Activated gamma-delta T cell treated with anti-CD3 and anti-CD28 coated beads, Interleukin-2, amount 50 U/mL, for 16 hours (primary cell): ENCODE results near the gene CCT3.

ENCODE experiments used
- DNase-seq: peaks from one replicate; pipeline ENCODE4 v3.0.0-alpha.2; 2020; ENCODE audit warnings: low read depth

Gene CCT3

DNA sequence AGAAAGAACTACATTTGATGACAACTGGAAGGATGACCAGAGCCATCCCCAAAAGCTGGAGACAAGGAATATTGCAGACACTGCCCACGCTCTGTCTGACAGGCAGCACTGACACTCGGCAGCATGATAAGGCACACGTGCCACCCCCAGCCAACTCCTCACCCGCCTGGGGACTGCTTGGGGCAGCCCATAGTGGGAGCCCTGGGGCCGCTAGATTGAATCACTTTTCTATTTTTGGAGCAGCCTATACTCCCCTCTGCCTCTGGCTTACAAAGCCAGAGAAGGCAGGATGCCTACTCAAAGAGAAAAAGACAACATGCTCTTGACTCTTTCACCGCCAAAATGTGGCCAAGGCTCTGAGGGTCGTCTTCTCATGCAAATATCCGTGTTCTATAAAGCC is 56.8 kb downstream of the CCT3 start:
- peak; percentile 17 for DNase-seq

DNA sequence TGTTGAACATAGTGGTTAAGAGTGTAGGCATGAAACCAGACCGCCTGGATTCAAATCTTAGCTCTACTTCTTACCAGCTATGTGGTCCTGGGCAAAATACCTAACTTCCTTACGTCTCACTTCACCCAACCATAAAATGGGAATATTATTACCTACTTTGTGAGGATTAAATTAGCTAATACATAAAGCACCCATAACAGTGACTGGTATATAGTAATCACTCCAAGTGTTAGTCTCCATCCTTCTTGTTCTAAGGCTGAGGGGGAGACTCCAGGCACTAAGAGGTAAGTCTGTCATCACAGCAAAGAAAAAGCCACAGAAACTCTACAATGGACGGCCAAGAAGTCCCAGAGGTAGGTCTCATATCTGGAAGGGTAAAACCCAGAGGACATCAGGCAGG is 58.3 kb downstream of the CCT3 start:
- no peak for DNase-seq

DNA sequence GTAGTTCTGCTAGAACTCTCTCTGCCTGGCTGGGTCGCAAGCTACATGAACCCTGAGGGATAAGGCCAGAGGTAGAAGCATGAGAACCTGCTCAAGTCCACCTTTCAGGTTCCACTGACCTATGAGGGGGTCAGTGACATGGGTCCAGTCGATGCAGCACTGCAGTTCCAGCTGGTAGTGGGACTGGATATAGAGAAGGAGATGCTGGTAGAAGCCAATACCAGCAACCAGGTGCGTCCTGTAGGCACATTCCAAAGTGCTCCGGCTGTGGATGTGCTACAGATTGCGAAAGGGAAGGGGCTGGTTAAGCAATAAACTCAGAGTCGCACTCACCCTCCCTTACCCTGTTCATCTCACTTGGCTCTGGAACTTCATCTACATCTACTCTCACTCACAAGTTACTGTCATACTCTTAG is 61.1 kb downstream of the CCT3 start:
- DNase-seq = no peak

GRCh38 chr1:156276532-156276931 is 61.6 kb downstream of the CCT3 start:
- no peak for DNase-seq

DNA sequence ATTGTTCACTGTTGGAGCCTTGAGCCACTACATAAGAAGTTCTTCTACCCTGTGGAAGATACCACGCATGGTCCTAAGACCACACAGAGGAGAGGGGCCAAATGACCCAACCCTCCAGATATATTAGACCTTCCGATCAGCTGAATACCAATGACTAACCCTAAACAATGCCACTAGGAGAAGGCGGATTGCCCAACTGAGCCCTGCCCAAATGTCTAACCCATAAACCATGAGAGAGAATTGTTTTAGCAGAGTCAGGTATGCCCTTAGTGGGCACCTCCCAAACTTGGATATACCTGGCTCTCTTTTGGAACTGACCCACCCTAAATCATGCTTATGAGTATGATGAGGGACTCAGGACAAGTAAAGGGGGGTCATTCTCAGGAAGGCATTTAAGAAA is 67.8 kb downstream of the CCT3 start:
- DNase-seq = no peak

DNA sequence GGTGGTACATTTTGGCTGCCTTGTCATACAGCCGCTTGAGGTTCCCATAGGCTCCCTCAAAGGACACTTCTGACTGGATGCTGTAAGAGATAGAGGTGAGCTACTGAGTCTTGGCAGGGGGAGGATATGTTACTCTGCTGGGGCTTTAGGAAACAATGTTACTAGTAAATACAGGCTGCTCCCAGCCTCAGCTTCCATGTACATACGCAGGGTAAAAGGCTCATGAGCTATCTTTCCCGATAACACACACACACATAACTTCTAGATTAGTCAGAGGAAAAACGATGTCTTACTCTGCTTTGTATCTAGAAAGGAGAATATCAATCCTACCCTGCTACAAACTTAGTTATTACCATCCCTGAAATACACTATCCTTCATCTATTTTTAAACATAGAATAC is 69.8 kb downstream of the CCT3 start:
- DNase-seq = no peak

- no peak for DNase-seq
Observed at GRCh38 chr1:156266051-156266450, 72.0 kb downstream of the CCT3 start.

DNA sequence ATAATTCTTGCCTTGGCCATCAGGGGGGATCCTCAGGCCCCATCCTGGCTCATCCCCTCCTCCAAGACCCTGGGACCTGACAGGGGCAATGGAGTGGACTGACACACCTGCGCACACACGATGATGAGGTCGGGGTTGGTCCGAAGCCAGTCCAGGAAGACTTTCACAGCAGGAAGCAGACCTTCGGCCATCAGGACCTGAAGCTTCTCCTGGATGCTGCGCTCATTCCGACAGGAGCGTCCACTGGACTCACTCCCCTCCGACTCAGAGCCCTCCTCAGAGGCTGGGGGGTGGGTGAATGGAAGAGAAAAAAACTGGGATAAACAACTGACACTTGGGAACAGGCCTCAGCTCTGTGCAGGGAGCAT is 74.8 kb downstream of the CCT3 start:
- DNase-seq = no peak

DNA sequence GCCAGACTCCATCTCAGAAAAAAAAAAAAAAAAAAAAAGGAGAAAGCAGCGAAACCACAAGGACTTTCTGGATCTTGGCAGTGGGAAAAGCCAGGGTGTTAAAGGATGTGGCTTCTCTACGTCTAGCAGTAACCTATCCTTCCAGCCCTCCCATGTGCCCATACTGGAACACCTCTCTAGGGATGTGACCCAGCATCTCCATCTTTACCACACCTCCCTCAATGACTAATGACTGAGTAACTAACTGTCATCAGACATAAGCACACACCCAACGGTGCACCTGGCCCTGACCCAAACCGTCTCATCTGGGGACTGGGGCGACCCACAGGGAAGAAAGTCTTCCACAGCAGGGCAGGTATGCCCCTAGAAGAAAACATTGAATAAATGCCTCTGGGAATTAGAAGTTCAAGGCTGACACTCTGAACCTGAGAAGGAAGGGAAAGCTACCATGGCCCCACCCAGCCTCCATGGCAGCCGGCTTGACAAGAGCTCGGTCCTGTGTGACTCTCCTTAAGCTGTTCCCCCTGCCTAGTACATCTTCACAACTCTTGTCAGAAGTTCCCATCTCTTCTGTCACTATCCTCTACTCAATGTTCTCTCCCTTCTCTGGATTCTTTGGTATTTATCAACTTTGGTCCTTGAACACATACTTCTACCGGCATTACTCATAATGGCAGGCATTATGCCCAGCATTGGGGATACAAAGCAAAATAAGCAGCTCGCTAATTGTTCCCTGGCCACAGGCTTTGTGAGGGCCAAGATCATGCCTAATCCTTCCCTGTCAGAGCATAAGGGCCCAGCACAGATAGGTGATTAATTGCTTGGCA is 75.4 kb downstream of the CCT3 start:
- no peak for DNase-seq

DNA sequence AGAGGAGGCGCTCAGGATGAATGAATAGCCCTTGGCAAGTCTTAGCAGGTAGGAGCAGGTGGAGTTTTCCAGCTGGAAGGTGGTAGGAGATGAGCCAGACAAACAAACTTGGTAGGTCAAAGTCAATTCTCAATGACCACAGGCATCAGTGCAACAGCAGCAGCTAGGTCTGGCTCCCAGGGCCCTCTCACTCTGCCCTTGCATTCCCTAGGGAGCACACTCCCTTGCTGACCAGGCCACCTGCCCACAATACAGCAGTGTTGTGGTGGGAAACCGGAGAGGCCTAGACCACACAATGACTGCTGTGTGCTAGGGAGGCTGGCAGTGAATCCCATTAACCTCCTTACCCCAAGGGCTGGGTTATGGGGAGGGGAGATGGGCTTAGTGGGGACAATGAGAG is 77.2 kb downstream of the CCT3 start:
- DNase-seq = no peak

GRCh38 chr1:156259805-156260204 is 78.3 kb downstream of the CCT3 start:
- DNase-seq = no peak
